DND-41 (cell line): Measurements from ENCODE around the gene PTPRD.

Source experiments
- ATAC-seq: fragments of 200-7000 bp; cut with Tn5 transposase; 3 replicates; pipeline ENCODE4 v1.9.1; 2021; ENCODE audit warnings: low read depth; ENCODE audit not compliant: insufficient read depth
- DNase-seq: peaks from one replicate; pipeline ENCODE4 v3.0.0-alpha.2; 2020
- H2AFZ ChIP-seq: 2 replicates; pipeline ENCODE4 v1.6.0; 2012; ENCODE audit warnings: low read depth, low read length
- H3K27ac ChIP-seq: 2 replicates; pipeline ENCODE4 v1.5.1; 2012; ENCODE audit warnings: low read length, inconsistent platforms
- H3K27me3 ChIP-seq: fragments of 200-600 bp; sonication (generic); 2 replicates; pipeline ENCODE4 v1.6.0; 2012; ENCODE audit warnings: low read length, mild to moderate bottlenecking, inconsistent platforms; ENCODE audit not compliant: insufficient read depth, poor library complexity
- H3K36me3 ChIP-seq: 2 replicates; pipeline ENCODE4 v1.5.1; 2012; ENCODE audit warnings: low read length, inconsistent platforms; ENCODE audit not compliant: insufficient read depth
- H3K4me1 ChIP-seq: 2 replicates; pipeline ENCODE4 v1.5.1; 2012; ENCODE audit warnings: mild to moderate bottlenecking, low read length; ENCODE audit not compliant: insufficient read depth
- H3K4me2 ChIP-seq: 2 replicates; pipeline ENCODE4 v1.6.0; 2012; ENCODE audit warnings: mild to moderate bottlenecking, moderate library complexity, low read length, inconsistent platforms; ENCODE audit not compliant: insufficient read depth
- H3K4me3 ChIP-seq, 2 experiments: fragments of 200-600 bp in 1 of 2; shearing (Covaris generic) in 1 of 2; 2 replicates each; pipeline ENCODE4 v1.5.1; 2012 to 2016; ENCODE audit warnings: inconsistent platforms in 2 of 2, low read length in 2 of 2, mild to moderate bottlenecking in 2 of 2, low read depth in 1 of 2, moderate library complexity in 1 of 2
- H3K79me2 ChIP-seq: 2 replicates; pipeline ENCODE4 v1.6.0; 2012; ENCODE audit warnings: low read length, inconsistent platforms; ENCODE audit not compliant: insufficient read depth
- H3K9ac ChIP-seq: 2 replicates; pipeline ENCODE4 v1.6.0; 2012; ENCODE audit warnings: low read depth, mild to moderate bottlenecking, inconsistent platforms, low read length, moderate library complexity
- H3K9me3 ChIP-seq: 2 replicates; pipeline ENCODE4 v1.5.1; 2012; ENCODE audit warnings: low read length, moderate library complexity, mild to moderate bottlenecking, inconsistent platforms; ENCODE audit not compliant: insufficient read depth, severe bottlenecking
- H4K20me1 ChIP-seq: 2 replicates; pipeline ENCODE4 v1.6.0; 2012; ENCODE audit warnings: low read length; ENCODE audit not compliant: insufficient read depth
- EZH2 ChIP-seq: IDR thresholded peaks from 3 replicates; pipeline ENCODE4 v1.6.1; 2012; ENCODE audit warnings: borderline replicate concordance, low read depth, mild to moderate bottlenecking, moderate library complexity, low read length, inconsistent platforms; ENCODE audit not compliant: severe bottlenecking
- TF ChIP-seq, protein P1 (sequence below): IDR thresholded peaks from 2 replicates; pipeline ENCODE4 v1.5.1; 2012; ENCODE audit warnings: borderline replicate concordance, low read length, moderate library complexity, mild to moderate bottlenecking; ENCODE audit not compliant: poor library complexity, severe bottlenecking; ENCODE audit errors: extremely low read depth

PTPRD gene

GRCh38 chr9:8799615-8800014 is 1813.2 kb downstream of the PTPRD start:
- DNase-seq (no peak), ATAC-seq (no peak)
- no peaks in the 10 kb centered on the region for H3K4me1 ChIP-seq
- no peak overlapping the region for H3K4me3 ChIP-seq
- no peak overlapping the region for H2AFZ ChIP-seq
- no peaks in the 10 kb centered on the region for H3K79me2 ChIP-seq
- no peak for TF ChIP-seq EZH2
- TF ChIP-seq, protein P1, sequence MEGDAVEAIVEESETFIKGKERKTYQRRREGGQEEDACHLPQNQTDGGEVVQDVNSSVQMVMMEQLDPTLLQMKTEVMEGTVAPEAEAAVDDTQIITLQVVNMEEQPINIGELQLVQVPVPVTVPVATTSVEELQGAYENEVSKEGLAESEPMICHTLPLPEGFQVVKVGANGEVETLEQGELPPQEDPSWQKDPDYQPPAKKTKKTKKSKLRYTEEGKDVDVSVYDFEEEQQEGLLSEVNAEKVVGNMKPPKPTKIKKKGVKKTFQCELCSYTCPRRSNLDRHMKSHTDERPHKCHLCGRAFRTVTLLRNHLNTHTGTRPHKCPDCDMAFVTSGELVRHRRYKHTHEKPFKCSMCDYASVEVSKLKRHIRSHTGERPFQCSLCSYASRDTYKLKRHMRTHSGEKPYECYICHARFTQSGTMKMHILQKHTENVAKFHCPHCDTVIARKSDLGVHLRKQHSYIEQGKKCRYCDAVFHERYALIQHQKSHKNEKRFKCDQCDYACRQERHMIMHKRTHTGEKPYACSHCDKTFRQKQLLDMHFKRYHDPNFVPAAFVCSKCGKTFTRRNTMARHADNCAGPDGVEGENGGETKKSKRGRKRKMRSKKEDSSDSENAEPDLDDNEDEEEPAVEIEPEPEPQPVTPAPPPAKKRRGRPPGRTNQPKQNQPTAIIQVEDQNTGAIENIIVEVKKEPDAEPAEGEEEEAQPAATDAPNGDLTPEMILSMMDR: no peak
- no peaks in the 10 kb centered on the region for H3K9me3 ChIP-seq
- H3K36me3 ChIP-seq: no peaks in the 10 kb centered on the region
- no peak overlapping the region for H3K27ac ChIP-seq
- no peak overlapping the region for H3K4me2 ChIP-seq
- H4K20me1 ChIP-seq: no peaks in the 10 kb centered on the region
- no peaks in the 10 kb centered on the region for H3K27me3 ChIP-seq
- H3K9ac ChIP-seq: no peak overlapping the region

DNA sequence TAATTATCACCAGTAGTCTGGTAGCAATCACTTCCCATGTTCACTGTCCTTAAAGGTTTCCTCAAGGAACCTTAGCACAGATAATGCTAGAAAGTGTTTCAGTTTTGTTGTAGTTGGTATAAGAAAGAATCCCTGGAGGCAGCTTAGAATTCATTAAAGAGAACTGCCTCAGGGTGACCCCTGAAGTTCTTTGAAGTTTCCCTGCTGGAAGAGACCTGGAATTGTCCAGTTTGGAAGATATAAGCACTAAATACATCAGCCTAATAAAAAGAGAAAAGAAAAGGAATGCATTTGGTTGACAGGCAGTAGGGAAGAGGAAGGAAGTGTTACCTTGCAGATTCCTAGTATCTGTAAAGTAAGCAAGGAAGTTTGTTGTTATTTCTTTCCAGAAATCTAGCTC is 1813.6 kb downstream of the PTPRD start:
- H4K20me1 ChIP-seq: no peaks in the 10 kb centered on the region
- TF ChIP-seq EZH2: no peak
- TF ChIP-seq, protein P1: no peak
- no peak overlapping the region for H2AFZ ChIP-seq
- no peaks in the 10 kb centered on the region for H3K27me3 ChIP-seq
- H3K4me2 ChIP-seq: no peak overlapping the region
- H3K36me3 ChIP-seq: no peaks in the 10 kb centered on the region
- no peaks in the 10 kb centered on the region for H3K4me1 ChIP-seq
- no peaks in the 10 kb centered on the region for H3K79me2 ChIP-seq
- H3K9ac ChIP-seq: no peak overlapping the region
- H3K4me3 ChIP-seq: no peak overlapping the region
- DNase-seq: no peak
- no peak for ATAC-seq
- no peak overlapping the region for H3K27ac ChIP-seq
- no peaks in the 10 kb centered on the region for H3K9me3 ChIP-seq

DNA sequence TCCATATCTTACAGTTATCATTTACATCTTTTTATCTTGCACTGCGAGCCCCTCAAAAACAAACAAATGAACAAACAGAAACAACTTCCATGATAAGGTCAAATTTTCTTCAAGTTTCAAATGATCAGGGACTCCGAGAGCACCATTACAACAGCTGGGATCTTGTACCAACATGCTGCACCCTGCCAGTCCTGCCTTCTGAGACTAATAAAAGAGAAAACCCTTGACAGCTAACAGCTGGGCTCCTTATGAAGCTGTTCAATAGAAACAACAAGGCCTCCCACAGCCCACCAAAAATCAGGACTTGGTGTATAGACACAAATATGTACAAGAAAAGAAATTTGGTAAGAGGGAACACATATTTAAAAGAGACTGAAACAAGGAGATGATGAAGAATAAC is 1828.0 kb downstream of the PTPRD start:
- Histone ChIP-seq H3K4me2 (no peak overlapping the region), H3K4me3 (no peak overlapping the region), H3K27me3 (no peaks in the 10 kb centered on the region), H3K27ac (no peak overlapping the region), H3K79me2 (no peaks in the 10 kb centered on the region), H3K36me3 (no peaks in the 10 kb centered on the region), H2AFZ (no peak overlapping the region), H3K9me3 (no peaks in the 10 kb centered on the region), H4K20me1 (no peaks in the 10 kb centered on the region), H3K9ac (no peak overlapping the region), H3K4me1 (no peaks in the 10 kb centered on the region)
- DNase-seq (no peak), ATAC-seq (no peak)
- TF ChIP-seq EZH2: no peak
- TF ChIP-seq, protein P1: no peak

DNA sequence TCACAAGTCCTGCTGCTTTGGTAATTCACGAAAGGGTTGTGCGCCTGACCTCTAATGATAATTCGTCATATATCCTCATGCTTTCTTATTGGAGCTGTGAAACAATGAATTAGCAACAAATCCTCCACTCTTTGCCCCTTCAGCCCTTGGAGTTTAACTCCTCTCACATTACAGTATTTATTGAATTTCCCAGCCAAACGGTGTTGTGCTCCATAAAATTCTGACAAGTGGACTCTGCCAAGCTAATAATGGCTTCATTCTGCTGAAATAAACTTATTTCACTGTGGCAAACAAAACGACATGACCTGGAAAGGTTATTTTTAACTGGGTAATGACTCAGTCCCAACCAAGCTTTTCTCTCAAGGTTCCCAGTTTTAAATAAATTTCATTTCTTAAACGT is 1828.9 kb downstream of the PTPRD start:
- DNase-seq (no peak), ATAC-seq (no peak)
- TF ChIP-seq EZH2: no peak
- TF ChIP-seq, protein P1: no peak
- Histone ChIP-seq H3K9ac (no peak overlapping the region), H3K27ac (no peak overlapping the region), H3K4me2 (no peak overlapping the region), H3K9me3 (no peaks in the 10 kb centered on the region), H3K36me3 (no peaks in the 10 kb centered on the region), H3K4me3 (no peak overlapping the region), H4K20me1 (no peaks in the 10 kb centered on the region), H2AFZ (no peak overlapping the region), H3K79me2 (no peaks in the 10 kb centered on the region), H3K4me1 (no peaks in the 10 kb centered on the region), H3K27me3 (no peaks in the 10 kb centered on the region)
